Fibroblast of skin of left quadriceps (primary cell): Measurements from ENCODE around the gene EMSY.
"Not testable (repeated sequence)": the region's sequence is repeated elsewhere in the genome, so short reads cannot be mapped to it uniquely, and the experiment has no call there.

ENCODE experiments used
- DNase-seq, 2 experiments: peaks; one replicate each; pipeline ENCODE4 v3.0.0-alpha.2; 2013; ENCODE audit warnings: low read depth in 2 of 2

EMSY gene

GRCh38 chr11:76572181-76572875, 127.5 kb downstream of the EMSY start:
- DNase-seq = not testable (repeated sequence)

GRCh38 chr11:76574406-76574805, 129.6 kb downstream of the EMSY start:
- no peak for DNase-seq

- DNase-seq = no peak
Observed at GRCh38 chr11:76574879-76575278, 130.1 kb downstream of the EMSY start.

- peak; percentile 57 to 63 for DNase-seq
Observed at GRCh38 chr11:76577226-76577920, 132.6 kb downstream of the EMSY start.

- no peak for DNase-seq
Observed at GRCh38 chr11:76577921-76578653, 133.3 kb downstream of the EMSY start.

- no peak for DNase-seq
Observed at GRCh38 chr11:76578654-76579055, 133.8 kb downstream of the EMSY start.

GRCh38 chr11:76579056-76579751, 134.4 kb downstream of the EMSY start:
- no peak for DNase-seq

- no peak for DNase-seq
Observed at GRCh38 chr11:76579752-76580151, 134.9 kb downstream of the EMSY start.

- DNase-seq = not testable (repeated sequence)
Observed at GRCh38 chr11:76582471-76582870, 137.7 kb downstream of the EMSY start.

GRCh38 chr11:76587820-76588454, 143.1 kb downstream of the EMSY start:
- no peak for DNase-seq

- no peak for DNase-seq
Observed at GRCh38 chr11:76588455-76589325, 143.9 kb downstream of the EMSY start.

GRCh38 chr11:76589477-76589876, 144.7 kb downstream of the EMSY start:
- no peak for DNase-seq

- DNase-seq = no peak
Observed at GRCh38 chr11:76589964-76590950, 145.4 kb downstream of the EMSY start.

- no peak for DNase-seq
Observed at GRCh38 chr11:76591416-76591815, 146.6 kb downstream of the EMSY start.

GRCh38 chr11:76592025-76592914, 147.5 kb downstream of the EMSY start:
- DNase-seq = no peak

GRCh38 chr11:76592961-76593360, 148.1 kb downstream of the EMSY start:
- DNase-seq = no peak

GRCh38 chr11:76595091-76595490, 150.3 kb downstream of the EMSY start:
- not testable (repeated sequence) for DNase-seq

GRCh38 chr11:76596652-76597051, 151.8 kb downstream of the EMSY start:
- no peak for DNase-seq
